ENCODE data around the gene APOBEC3F.

DNA sequence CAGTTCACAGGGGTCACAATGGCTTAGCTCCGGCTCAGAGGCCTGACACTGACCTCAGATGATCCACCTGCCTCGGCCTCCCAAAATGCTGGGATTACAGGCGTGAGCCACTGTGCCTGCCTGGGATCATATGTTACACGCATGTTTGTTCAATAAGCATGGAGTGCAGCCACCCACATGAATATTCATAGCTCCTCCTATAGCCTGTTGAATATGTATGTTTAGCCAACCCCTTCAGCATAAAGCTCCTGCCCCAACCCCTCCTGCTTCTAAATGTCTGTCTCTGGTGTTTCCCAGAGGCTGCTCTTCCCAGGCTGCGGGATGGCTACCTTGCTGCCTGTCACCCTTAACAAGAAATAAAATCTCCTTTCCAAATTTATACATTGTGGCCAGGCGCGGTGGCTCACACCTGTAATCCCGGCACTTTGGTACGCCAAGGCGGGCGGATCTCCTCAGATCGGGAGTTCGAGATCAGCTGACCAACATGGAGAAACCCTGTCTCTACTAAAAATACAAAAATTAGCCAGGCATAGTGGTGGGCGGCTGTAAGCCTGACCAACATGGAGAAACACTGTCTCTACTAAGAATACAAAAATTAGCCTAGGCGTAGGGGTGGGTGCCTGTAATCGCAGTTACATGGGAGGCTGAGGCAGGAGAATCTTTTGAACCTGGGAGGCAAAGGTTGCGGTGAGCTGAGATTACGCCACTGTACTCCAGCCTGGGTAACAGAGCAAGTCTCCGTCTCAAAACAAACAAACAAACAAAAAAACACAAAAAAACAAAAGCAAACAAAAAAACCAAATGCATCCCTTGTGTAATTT, 1.1 kb upstream of the APOBEC3F start:
- TF ChIP-seq, protein P1, sequence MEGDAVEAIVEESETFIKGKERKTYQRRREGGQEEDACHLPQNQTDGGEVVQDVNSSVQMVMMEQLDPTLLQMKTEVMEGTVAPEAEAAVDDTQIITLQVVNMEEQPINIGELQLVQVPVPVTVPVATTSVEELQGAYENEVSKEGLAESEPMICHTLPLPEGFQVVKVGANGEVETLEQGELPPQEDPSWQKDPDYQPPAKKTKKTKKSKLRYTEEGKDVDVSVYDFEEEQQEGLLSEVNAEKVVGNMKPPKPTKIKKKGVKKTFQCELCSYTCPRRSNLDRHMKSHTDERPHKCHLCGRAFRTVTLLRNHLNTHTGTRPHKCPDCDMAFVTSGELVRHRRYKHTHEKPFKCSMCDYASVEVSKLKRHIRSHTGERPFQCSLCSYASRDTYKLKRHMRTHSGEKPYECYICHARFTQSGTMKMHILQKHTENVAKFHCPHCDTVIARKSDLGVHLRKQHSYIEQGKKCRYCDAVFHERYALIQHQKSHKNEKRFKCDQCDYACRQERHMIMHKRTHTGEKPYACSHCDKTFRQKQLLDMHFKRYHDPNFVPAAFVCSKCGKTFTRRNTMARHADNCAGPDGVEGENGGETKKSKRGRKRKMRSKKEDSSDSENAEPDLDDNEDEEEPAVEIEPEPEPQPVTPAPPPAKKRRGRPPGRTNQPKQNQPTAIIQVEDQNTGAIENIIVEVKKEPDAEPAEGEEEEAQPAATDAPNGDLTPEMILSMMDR (IDR thresholded peaks at IDR 0.05), result no peak
- no peak for TF ChIP-seq EZH2 (IDR thresholded peaks at IDR 0.05; ENCODE audit: borderline replicate concordance, insufficient read depth, low read depth, low read length, poor library complexity, severe bottlenecking)
